HL-60/S4 treated with retinoic acid at 250 ng/mL for 4 days and 3 days (cell line): Measurements from ENCODE around the gene ORC1.
"Not testable (repeated sequence)": the region's sequence is repeated elsewhere in the genome, so short reads cannot be mapped to it uniquely, and the experiment has no call there.

Source experiments
- in situ Hi-C: fragments of 300-500 bp; cut with MboI; formaldehyde crosslinking; loops from 2 replicates; pipeline ENCODE4 v1.7.0; 2022; ENCODE audit warnings: low sequenced_read_pairs

ORC1 gene

DNA sequence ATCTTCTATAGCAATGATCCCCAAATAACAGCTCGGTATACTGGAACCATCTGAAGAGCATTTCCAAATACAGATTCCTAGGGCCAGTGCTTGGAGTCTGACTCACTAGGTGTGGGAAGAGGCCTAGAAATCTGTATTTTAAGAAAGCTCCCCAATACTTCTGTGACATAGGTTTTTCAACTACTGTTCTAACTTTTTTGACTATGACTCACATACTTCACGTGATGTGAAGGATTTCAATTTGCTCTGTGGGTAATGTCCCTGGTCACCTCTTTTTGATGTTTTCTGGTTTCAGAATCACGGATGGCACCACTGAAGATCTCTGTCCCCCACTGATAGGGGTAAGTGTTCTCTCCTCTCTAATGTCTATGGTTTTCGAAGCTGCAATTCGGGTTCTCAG, 11.0 kb downstream of the ORC1 start:
- in situ Hi-C loops, result no loop called here

DNA sequence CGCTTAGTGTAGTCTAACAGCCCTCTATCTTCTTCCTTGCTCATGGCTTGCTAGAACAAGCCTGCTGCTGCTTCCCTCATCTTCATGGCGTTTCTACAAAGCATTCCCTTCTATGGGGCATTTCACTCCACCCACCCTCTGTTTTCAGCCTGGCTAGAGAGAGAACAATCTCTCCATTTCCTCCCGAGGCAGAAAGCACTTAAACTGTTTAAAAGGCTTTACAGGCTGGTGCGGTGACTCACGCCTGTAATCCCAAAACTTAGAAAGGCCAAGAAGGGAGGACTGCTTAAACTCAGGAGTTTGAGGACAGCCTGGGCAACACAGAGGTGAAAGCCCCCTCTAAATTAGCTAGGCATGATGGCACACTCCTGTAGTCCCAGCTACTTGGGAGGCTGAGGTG, 17.8 kb downstream of the ORC1 start:
- in situ Hi-C loops, result no loop called here

GRCh38 chr1:52385376-52385775, 18.8 kb downstream of the ORC1 start:
- in situ Hi-C loops, result no loop called here

- in situ Hi-C loops, result not testable (repeated sequence)
Measured at GRCh38 chr1:52369851-52370250, 34.4 kb downstream of the ORC1 start.

DNA sequence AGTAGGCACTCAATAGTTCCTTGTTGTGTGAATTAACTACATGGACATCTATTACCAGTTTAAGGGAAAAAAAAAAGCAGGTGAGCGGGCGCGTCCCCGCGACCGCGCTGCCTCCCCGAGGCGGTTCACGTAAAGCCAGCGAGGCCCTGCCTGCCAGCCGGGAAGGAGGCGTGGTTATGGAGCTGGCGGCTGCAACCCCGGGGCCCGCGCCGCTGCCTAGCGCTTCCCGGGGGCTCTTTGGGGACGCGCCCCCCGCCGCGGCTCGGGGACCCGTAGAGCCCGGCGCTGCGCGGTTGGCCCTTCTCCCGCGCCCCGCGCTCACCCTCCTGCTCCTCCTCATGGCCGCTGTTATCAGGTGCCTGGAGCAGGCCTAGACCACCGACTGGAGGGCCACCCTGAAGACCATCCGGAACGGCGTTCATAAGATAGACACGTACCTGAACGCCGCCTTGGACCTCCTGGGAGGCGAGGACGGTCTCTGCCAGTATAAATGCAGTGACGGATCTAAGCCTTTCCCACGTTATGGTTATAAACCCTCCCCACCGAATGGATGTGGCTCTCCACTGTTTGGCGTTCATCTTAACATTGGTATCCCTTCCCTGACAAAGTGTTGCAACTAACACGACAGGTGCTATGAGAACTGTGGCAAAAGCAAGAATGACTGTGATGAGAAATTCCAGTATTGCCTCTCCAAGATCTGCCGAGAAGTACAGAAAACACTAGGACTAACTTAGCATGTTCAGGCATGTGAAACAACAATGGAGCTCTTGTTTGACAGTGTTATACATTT, 35.6 kb downstream of the ORC1 start:
- in situ Hi-C loops, result no loop called here

GRCh38 chr1:52367272-52367671, 37.0 kb downstream of the ORC1 start:
- in situ Hi-C loops, result no loop called here

DNA sequence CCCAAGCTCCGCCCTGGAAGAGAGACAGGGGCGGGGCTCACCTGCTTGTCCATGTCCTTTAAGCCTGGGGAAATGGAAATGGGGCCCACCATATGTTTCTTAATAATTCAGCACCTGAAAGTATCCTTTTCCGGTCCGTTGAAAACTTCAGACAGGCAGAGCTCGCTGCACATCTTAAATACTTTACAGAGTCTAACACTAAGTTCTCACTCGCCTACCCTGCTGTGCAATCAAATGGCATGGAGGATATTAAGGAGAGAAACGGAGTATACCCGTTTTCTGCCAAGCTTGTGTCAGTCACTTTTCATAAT, 37.8 kb downstream of the ORC1 start:
- in situ Hi-C loops, result no loop called here

- in situ Hi-C loops, result no loop called here
Measured at GRCh38 chr1:52365746-52366516, 38.3 kb downstream of the ORC1 start, which contains the start of gene CC2D1B. CC2D1B (minus strand) TSS chr1:52366205; CDS start chr1:52364620, 1,585 bp downstream.

DNA sequence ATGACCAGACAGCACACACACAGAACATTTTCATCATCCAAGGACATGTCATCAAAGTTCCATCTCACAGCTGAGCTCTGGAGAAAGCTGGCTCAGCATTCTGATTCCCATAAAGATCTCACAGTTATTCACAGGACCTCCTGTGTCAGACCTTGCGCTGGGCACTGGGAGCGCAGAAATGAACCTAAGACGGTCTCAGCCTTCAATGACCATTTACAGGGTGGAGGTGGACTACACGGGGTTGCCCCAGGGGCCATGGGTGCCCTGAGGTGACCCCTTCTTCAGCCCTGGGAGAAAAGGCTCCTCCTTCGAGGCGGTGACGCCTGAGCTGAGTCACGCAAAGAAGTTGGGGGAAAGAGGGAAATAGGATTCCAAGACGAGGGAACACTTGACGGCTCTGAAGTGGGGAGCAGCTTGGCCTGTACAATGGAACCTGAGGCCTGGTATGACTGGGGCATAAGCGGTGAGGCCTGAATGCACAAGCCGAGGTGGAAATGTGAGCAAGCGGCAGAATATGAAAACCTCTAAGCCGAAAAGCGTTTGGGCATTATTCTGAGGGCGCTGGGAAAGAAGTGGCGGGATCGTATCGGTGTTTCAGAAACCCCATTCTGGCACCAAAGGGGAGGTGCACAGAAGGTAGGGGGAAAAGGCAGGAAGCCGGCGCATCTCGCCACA, 39.0 kb downstream of the ORC1 start:
- in situ Hi-C loops, result no loop called here

GRCh38 chr1:52364235-52364839, 39.9 kb downstream of the ORC1 start:
- in situ Hi-C loops, result no loop called here

DNA sequence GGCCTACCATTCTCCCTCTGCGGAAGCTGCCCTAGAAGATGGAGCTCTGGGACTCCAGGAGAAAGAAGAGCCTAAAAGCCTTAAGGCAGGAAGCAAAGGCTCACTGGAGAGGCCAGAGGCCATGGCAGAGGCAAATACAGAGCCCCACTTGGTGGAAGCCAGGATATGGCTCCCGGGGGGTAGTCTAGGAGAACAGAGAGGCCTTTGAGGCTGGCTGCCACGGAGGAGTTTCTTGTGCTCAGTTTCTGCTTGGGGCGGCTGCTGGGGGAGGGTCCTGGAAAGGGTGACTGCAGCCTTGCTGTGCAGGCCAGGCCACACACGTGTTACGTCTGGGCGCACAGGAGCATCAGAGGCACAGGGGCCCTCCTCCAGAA, 43.6 kb downstream of the ORC1 start:
- in situ Hi-C loops, result no loop called here

GRCh38 chr1:52359676-52360594, 44.3 kb downstream of the ORC1 start:
- in situ Hi-C loops, result no loop called here

DNA sequence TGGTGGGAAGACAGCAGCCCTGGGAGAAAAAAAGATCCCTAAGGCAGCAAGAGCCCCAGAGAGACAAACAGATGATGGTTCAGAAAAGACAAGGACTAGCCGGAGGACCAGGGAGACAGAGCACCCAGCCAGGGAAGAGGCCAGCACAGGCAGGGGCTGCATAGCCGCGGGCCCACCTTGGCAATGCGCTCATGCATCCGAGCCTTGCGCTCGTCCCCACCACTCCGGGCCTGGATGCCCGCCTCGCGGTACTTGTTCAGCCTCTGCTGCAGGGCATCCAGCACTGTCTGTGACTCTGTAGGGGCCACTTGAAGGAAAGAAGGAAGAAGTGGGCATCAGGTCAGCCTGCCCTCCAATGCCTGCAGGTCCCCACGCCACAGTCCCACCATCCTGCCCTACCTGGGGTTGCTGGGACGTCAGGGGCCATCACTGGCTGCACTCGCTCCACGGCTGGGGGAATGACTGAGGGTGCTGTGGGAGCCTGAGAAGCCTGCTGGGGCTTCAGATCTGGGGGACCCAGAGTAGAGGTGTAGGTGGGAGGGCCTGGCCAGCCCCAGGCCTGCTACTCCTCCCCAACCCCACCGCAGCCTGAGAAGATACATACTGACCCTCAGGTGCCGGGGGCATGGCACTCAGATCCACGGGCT, 45.2 kb downstream of the ORC1 start:
- in situ Hi-C loops, result no loop called here

- in situ Hi-C loops, result no loop called here
Measured at GRCh38 chr1:52357397-52357796, 46.8 kb downstream of the ORC1 start.

GRCh38 chr1:52356818-52357355, 47.3 kb downstream of the ORC1 start:
- in situ Hi-C loops, result no loop called here

GRCh38 chr1:52355847-52356505, 48.2 kb downstream of the ORC1 start:
- in situ Hi-C loops, result no loop called here

DNA sequence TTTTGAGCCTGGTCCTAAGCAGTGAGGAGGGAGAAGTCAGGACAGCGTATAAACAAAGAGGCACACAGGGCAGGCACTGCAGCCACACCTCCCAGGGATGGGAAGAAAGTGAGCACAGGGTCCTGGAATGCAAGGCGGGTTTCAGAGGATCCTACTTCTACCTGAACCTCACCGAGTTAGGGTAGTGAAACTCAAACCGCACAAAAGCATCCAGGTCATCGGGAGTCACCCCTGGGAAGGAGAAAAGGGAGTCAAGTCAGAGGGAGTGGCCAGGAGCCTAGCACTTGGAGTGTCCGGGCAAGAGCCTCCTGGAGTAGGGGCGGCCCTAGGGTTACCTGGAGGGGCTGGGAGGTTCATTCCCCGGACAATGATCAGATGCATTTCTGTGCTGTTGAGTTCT, 48.8 kb downstream of the ORC1 start:
- in situ Hi-C loops, result no loop called here

DNA sequence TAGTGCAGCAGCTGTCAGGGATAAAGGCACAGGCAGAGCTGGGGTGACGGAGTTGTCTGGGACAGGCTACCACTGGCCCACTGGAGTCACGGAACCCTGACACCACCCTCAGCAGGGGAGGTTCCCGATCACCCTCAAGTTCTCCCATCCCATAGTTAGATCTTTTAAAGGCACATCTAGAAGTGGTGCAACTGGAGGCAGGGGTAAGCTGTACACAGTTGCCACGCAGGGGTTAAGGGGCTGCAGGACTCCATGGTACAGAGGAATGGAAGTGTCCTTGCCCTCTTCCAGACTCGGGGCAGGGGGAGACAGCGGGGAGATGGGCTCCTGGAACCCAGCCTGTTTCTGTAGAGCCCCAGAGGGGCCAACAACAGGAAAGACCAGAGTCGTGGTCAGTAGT, 51.5 kb downstream of the ORC1 start:
- in situ Hi-C loops, result no loop called here

DNA sequence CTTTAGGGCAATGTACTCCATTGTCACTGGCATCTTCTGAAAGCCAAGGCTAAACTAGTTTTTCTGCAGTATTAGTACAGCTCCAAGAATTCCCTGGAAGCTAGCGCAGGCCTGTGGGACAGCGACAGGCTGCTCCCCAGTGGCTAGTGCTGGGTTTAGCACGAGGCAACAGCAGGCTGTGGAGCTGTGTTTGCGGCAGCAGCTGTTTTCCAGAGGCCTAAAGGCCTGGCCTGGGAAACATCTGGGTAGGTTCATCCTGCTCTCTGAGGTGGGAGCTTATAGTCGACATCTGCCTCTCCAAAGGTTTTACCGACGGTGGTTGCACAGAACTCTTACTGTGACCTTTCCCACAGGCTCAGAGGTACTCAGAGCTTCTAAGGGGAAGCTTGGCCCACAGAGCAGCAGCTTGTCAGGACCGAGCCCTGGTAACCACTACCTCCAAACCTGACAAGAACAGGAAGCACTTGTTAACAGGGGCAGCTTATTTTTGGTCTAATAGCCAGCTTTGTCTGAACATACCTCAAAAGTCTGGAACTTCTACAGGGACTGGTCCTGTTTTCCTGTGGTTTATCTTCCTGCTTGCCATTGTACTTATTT, 55.4 kb downstream of the ORC1 start:
- in situ Hi-C loops, result no loop called here
